Loucy (cell line): Measurements from ENCODE around the gene MRPS12.

ENCODE experiments used
- H2AFZ ChIP-seq: fragments of 200-600 bp; sonication (generic); 2 replicates; pipeline ENCODE4 v1.6.0; 2016; ENCODE audit warnings: antibody characterized with exemption, mild to moderate bottlenecking, low read length, moderate library complexity
- H3F3A ChIP-seq: fragments of 200-600 bp; 2 replicates; pipeline ENCODE4 v1.6.0; 2016; ENCODE audit warnings: antibody characterized with exemption, low read depth, mild to moderate bottlenecking
- H3K27me3 ChIP-seq: fragments of 200-600 bp; sonication (generic); 2 replicates; pipeline ENCODE4 v1.6.1; 2014; ENCODE audit warnings: low read length, mild to moderate bottlenecking; ENCODE audit not compliant: insufficient read depth, poor library complexity, severe bottlenecking
- H3K36me3 ChIP-seq: fragments of 200-600 bp; sonication (generic); 2 replicates; pipeline ENCODE4 v1.6.1; 2016; ENCODE audit warnings: low read length; ENCODE audit not compliant: insufficient read depth
- H3K4me1 ChIP-seq: fragments of 200-600 bp; sonication (generic); 2 replicates; pipeline ENCODE4 v1.5.1; 2014; ENCODE audit warnings: low read length, mild to moderate bottlenecking; ENCODE audit not compliant: insufficient read depth, poor library complexity, severe bottlenecking
- H3K4me2 ChIP-seq: fragments of 200-600 bp; sonication (generic); 2 replicates; pipeline ENCODE4 v1.6.0; 2014; ENCODE audit warnings: antibody characterized with exemption, low read length, low read depth, mild to moderate bottlenecking; ENCODE audit not compliant: poor library complexity, severe bottlenecking
- H3K4me3 ChIP-seq: fragments of 200-600 bp; sonication (generic); 2 replicates; pipeline ENCODE4 v1.5.1; 2014; ENCODE audit warnings: low read length, mild to moderate bottlenecking, mixed read lengths; ENCODE audit not compliant: poor library complexity, severe bottlenecking
- H3K79me2 ChIP-seq: fragments of 200-600 bp; sonication (generic); 2 replicates; pipeline ENCODE4 v1.6.1; 2014; ENCODE audit warnings: low read length; ENCODE audit not compliant: insufficient read depth
- H3K9ac ChIP-seq: fragments of 200-600 bp; sonication (generic); 2 replicates; pipeline ENCODE4 v1.6.0; 2014; ENCODE audit warnings: mild to moderate bottlenecking, low read depth, low read length, moderate library complexity; ENCODE audit not compliant: poor library complexity, severe bottlenecking
- H3K9me2 ChIP-seq: fragments of 200-600 bp; sonication (generic); replicated peaks from 2 replicates; pipeline ENCODE4 v1.6.1; 2016; ENCODE audit warnings: low read depth, low read length, mixed read lengths
- H3K9me3 ChIP-seq: fragments of 200-600 bp; sonication (generic); 2 replicates; pipeline ENCODE4 v1.6.1; 2014; ENCODE audit warnings: mild to moderate bottlenecking, antibody characterized with exemption, low read length, low read depth; ENCODE audit not compliant: insufficient read depth
- H4K20me1 ChIP-seq: fragments of 200-600 bp; sonication (generic); 2 replicates; pipeline ENCODE4 v1.6.0; 2014; ENCODE audit warnings: antibody characterized with exemption, low read length, mild to moderate bottlenecking; ENCODE audit not compliant: insufficient read depth, poor library complexity, severe bottlenecking
- CTCF ChIP-seq: fragments of 200-600 bp; sonication (generic); conservative IDR thresholded peaks from 2 replicates; pipeline ENCODE4 v1.5.1; 2014; ENCODE audit warnings: mild to moderate bottlenecking, antibody characterized with exemption, low read length
- EZH2phosphoT487 ChIP-seq: fragments of 200-600 bp; IDR thresholded peaks from 2 replicates; pipeline ENCODE4 v1.6.1; 2018; ENCODE audit warnings: antibody characterized with exemption, mild to moderate bottlenecking, moderate library complexity, borderline replicate concordance

MRPS12 gene

GRCh38 chr19:38910488-38910887 is 20.3 kb upstream of the MRPS12 start:
- Histone ChIP-seq H2AFZ (no peak overlapping the region), H3K4me1 (peaks cover 7% of the 10 kb centered on the region), H3F3A (no peaks in the 10 kb centered on the region), H3K36me3 (no peaks in the 10 kb centered on the region; the same call in 1 of the 2 replicates), H3K9me3 (no peaks in the 10 kb centered on the region), H3K4me3 (no peak overlapping the region), H3K4me2 (no peak overlapping the region), H4K20me1 (no peaks in the 10 kb centered on the region), H3K79me2 (no peaks in the 10 kb centered on the region), H3K27me3 (no peaks in the 10 kb centered on the region), H3K9ac (no peak overlapping the region), H3K9me2 (no peaks in the 10 kb centered on the region)
- TF ChIP-seq EZH2phosphoT487: no peak
- TF ChIP-seq CTCF: no peak

DNA sequence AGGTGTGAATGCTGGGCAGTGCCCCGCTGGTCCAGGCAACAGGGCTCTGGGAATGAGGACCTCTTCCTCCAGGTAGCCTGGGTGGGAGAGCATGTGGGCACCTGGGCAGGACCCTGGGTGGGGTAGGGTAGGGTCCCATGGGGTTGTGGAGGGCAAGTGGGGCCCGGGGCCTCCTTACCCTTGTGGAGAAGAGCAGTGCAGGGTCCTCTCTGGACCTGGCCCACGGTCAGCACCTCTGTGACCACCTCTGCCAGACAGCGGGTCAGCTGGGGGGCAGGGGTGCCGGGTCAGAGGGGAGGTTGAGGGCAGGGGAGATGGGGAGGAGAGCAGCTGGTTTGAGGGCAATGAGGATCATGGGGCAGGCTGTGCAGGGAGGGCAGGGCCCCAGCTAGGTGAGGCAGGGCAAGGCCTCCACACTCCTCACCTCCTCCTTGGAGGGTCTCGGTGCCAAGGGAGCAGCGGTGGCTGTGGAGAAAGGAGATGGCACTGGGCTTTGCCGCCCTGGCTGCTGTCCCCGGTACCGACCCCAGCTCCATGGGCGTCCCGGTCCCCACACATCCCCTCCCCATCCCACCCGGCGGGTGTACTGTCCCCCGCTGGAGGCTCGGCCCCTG is 19.2 kb upstream of the MRPS12 start:
- Histone ChIP-seq H3K9me3 (no peaks in the 10 kb centered on the region), H3K4me3 (no peak overlapping the region), H3F3A (no peaks in the 10 kb centered on the region), H3K4me2 (no peak overlapping the region), H4K20me1 (no peaks in the 10 kb centered on the region), H3K4me1 (peaks cover 7% of the 10 kb centered on the region), H3K27me3 (no peaks in the 10 kb centered on the region), H3K9ac (no peak overlapping the region), H3K36me3 (no peaks in the 10 kb centered on the region), H2AFZ (no peak overlapping the region), H3K79me2 (no peaks in the 10 kb centered on the region), H3K9me2 (no peaks in the 10 kb centered on the region)
- TF ChIP-seq EZH2phosphoT487 (no peak), CTCF (no peak)

DNA sequence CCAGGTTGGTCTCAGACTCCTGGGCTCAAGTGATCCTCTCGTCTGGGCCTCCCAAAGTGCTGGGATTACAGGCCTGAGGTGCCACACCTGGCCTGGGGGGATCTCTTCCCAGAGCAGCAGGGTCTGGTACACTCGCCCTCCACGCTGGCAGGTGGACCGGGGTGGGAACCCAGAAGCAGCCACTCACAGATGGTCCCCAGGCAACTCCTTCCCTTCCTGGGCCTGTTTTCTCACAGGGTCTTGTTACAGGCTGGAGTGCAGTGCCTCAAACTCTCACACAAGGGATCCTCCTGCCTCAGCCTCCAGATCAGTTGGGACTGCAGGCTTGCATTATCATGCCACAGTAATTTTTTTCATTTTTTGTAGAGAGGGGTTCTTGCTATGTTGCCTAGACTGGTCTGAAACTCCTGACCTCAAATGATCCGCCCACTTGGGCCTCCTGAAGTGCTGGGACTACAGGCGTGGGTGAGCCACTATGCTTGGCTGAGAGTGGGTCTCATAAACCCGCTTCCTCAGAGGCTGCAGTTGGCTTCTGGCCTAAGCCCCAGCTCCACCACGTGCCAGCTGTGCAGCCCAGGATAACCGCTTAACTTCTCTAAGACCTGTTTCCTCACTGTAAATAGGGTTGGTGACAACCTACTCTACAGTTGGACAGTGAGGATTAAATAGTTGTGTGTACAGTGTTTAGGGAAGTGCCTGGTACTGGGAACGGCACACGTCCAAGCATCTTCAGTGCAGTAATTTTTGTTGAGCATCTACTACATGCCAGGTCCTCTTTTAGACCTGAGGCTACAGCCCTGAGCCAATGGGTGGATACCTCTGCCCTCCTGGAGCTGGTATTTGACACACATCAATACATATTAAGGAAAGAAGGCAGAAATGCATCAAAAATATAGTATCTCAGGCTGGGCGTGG is 17.9 kb upstream of the MRPS12 start:
- Histone ChIP-seq H3K4me2 (no peak overlapping the region), H3K9me2 (no peaks in the 10 kb centered on the region), H3F3A (no peaks in the 10 kb centered on the region), H3K4me3 (no peak overlapping the region), H3K9me3 (no peaks in the 10 kb centered on the region), H2AFZ (no peak overlapping the region), H3K36me3 (no peaks in the 10 kb centered on the region), H4K20me1 (no peaks in the 10 kb centered on the region), H3K27me3 (no peaks in the 10 kb centered on the region), H3K79me2 (no peaks in the 10 kb centered on the region), H3K4me1 (peaks cover 7% of the 10 kb centered on the region), H3K9ac (peak overlapping the region; percentile 17)
- TF ChIP-seq CTCF: no peak
- TF ChIP-seq EZH2phosphoT487: no peak
